GM12801 (cell line): ENCODE measurements around the gene PRPF19.

Source experiments
- CTCF ChIP-seq: IDR thresholded peaks from one replicate; pipeline ENCODE4 v1.5.1; 2011; ENCODE audit warnings: control low read depth; ENCODE audit not compliant: insufficient read length; ENCODE audit errors: extremely low read depth

PRPF19 gene

GRCh38 chr11:60906132-60906972 is at the start of gene PRPF19:
Gene PRPF19 (minus strand): TSS chr11:60906585. CDS start chr11:60906382, 203 bp downstream.
- no peak for TF ChIP-seq CTCF

GRCh38 chr11:60955571-60955970 is 49.2 kb upstream of the PRPF19 start:
- TF ChIP-seq CTCF, result no peak

- no peak for TF ChIP-seq CTCF
Measured at GRCh38 chr11:60954421-60954820, 48.0 kb upstream of the PRPF19 start.

- no peak for TF ChIP-seq CTCF
Measured at GRCh38 chr11:60953781-60954180, 47.4 kb upstream of the PRPF19 start.

GRCh38 chr11:60952742-60953170 is 46.4 kb upstream of the PRPF19 start:
- TF ChIP-seq CTCF, result no peak

GRCh38 chr11:60951904-60952741 is 45.7 kb upstream of the PRPF19 start, which contains the start of gene SLC15A3:
Gene SLC15A3 (minus strand): TSS chr11:60952176. CDS start chr11:60951551, 625 bp downstream.
- TF ChIP-seq CTCF, result no peak

- TF ChIP-seq CTCF, result no peak
Measured at GRCh38 chr11:60951606-60951903, 45.2 kb upstream of the PRPF19 start.
